ENCODE measurements around the gene PNRC2. TPM values are rescaled to one million over a fixed set of nuclear protein-coding genes. Genes with fewer than 3 reads are reported as not detected.
"Not testable (repeated sequence)": the region's sequence is repeated elsewhere in the genome, so short reads cannot be mapped to it uniquely, and the experiment has no call there.

Gene PNRC2
- total RNA-seq, 3 donors from 2014 or later (not counting 1 experiment from before 2014, with no cell fraction given) = 124 to 205 (median 180) TPM

GRCh38 chr1:23957096-23957495 lies 2.5 kb upstream of the PNRC2 start:
- 92% methylated on average over 7 of the region's 7 CpGs for WGBS (ENCODE audit: insufficient coverage)
- peaks cover 38 to 45% of the 10 kb centered on the region in 2 donors for H3K4me1 Mint-ChIP-seq
- H3K9me3 Mint-ChIP-seq = no peaks in the 10 kb centered on the region
- Histone ChIP-seq H3K9me3 (ENCODE audit: control insufficient read depth, insufficient read depth, low read length) (no peaks in the 10 kb centered on the region), H3K27ac (ENCODE audit: low read length) (no peak overlapping the region), H3K4me1 (ENCODE audit: control insufficient read depth, insufficient read depth, low read length) (peaks cover 22% of the 10 kb centered on the region), H3K4me3 (ENCODE audit: low read length) (no peak overlapping the region), H3K27me3 (ENCODE audit: control insufficient read depth, insufficient read depth, low read length) (no peaks in the 10 kb centered on the region), H3K36me3 (ENCODE audit: control insufficient read depth, insufficient read depth, low read length) (peaks cover 3% of the 10 kb centered on the region)
- H3K27me3 Mint-ChIP-seq (ENCODE audit: low read depth in 2 of 2) = no peaks in the 10 kb centered on the region
- intact Hi-C loops (cut with micrococcal nuclease) = loop anchor here (5.0 kb wide), 1 partner anchor 60 kb away; no protein-coding TSS in a partner anchor
- peak overlapping the region; percentile 49 for H3K4me3 Mint-ChIP-seq
- peak overlapping the region; percentile 75 to 100 for H3K27ac Mint-ChIP-seq
- ATAC-seq = no peak
- no peak for DNase-seq
- peaks cover 7% of the 10 kb centered on the region for H3K36me3 Mint-ChIP-seq
- TF ChIP-seq CTCF (IDR thresholded peaks at IDR 0.05) = no peak

GRCh38 chr1:23958040-23958809 lies 1.4 kb upstream of the PNRC2 start:
- DNase-seq; H3K36me3 ChIP-seq (ENCODE audit: control insufficient read depth, insufficient read depth, low read length); ATAC-seq; H3K36me3 Mint-ChIP-seq; H3K9me3 ChIP-seq (ENCODE audit: control insufficient read depth, insufficient read depth, low read length); H3K9me3 Mint-ChIP-seq; H3K27me3 ChIP-seq (ENCODE audit: control insufficient read depth, insufficient read depth, low read length); H3K27me3 Mint-ChIP-seq (ENCODE audit: low read depth in 2 of 2): not testable (repeated sequence)
- H3K4me3 ChIP-seq (ENCODE audit: low read length) = peak overlapping the region; percentile 96
- peak overlapping the region; percentile 100 for H3K27ac Mint-ChIP-seq
- H3K4me3 Mint-ChIP-seq = peak overlapping the region; percentile 100
- H3K27ac ChIP-seq (ENCODE audit: low read length) = peak overlapping the region; percentile 98
- WGBS (ENCODE audit: insufficient coverage) = 44% methylated on average over 18 of the region's 19 CpGs
- H3K4me1 ChIP-seq (ENCODE audit: control insufficient read depth, insufficient read depth, low read length) = peaks cover 22% of the 10 kb centered on the region
- intact Hi-C loops (cut with micrococcal nuclease) = loop anchor here (5.0 kb wide), 1 partner anchor 61 kb away; no protein-coding TSS in a partner anchor
- peaks cover 42 to 45% of the 10 kb centered on the region in 2 donors for H3K4me1 Mint-ChIP-seq

GRCh38 chr1:23958810-23959460 lies 693 bp upstream of the PNRC2 start:
- peaks cover 7% of the 10 kb centered on the region for H3K36me3 Mint-ChIP-seq
- peaks cover 10% of the 10 kb centered on the region for H3K36me3 ChIP-seq (ENCODE audit: control insufficient read depth, insufficient read depth, low read length)
- peaks cover 44 to 45% of the 10 kb centered on the region in 2 donors for H3K4me1 Mint-ChIP-seq
- H3K9me3 Mint-ChIP-seq = no peaks in the 10 kb centered on the region
- peak overlapping the region; percentile 98 for H3K27ac ChIP-seq (ENCODE audit: low read length)
- no peaks in the 10 kb centered on the region for H3K9me3 ChIP-seq (ENCODE audit: control insufficient read depth, insufficient read depth, low read length)
- H3K4me3 ChIP-seq (ENCODE audit: low read length) = peak overlapping the region; percentile 96
- H3K27me3 ChIP-seq (ENCODE audit: control insufficient read depth, insufficient read depth, low read length) = no peaks in the 10 kb centered on the region
- peak; percentile 33 for TF ChIP-seq CTCF (IDR thresholded peaks at IDR 0.05)
- H3K27ac Mint-ChIP-seq = peak overlapping the region; percentile 100
- peak; percentile 77 to 88 (median 80) for ATAC-seq
- H3K4me1 ChIP-seq (ENCODE audit: control insufficient read depth, insufficient read depth, low read length) = peaks cover 22% of the 10 kb centered on the region
- peak; percentile 85 to 96 for DNase-seq
- WGBS (ENCODE audit: insufficient coverage) = 1% methylated on average over 30 of the region's 30 CpGs
- peak overlapping the region; percentile 100 for H3K4me3 Mint-ChIP-seq
- H3K27me3 Mint-ChIP-seq (ENCODE audit: low read depth in 2 of 2) = no peaks in the 10 kb centered on the region
- intact Hi-C loops (cut with micrococcal nuclease) = loop anchor here (1.0 to 5.0 kb wide), 3 partner anchors 21 to 69 kb away; partner anchors contain the start of gene SRSF10
